ENCODE results near the gene NAP1L4. TPM values are rescaled to one million over a fixed set of nuclear protein-coding genes. Genes with fewer than 3 reads are reported as not detected.

NAP1L4 gene
- polyA plus RNA-seq, 1 of the 3 experiments (the other 2 are of a cell fraction), result 104 TPM

DNA sequence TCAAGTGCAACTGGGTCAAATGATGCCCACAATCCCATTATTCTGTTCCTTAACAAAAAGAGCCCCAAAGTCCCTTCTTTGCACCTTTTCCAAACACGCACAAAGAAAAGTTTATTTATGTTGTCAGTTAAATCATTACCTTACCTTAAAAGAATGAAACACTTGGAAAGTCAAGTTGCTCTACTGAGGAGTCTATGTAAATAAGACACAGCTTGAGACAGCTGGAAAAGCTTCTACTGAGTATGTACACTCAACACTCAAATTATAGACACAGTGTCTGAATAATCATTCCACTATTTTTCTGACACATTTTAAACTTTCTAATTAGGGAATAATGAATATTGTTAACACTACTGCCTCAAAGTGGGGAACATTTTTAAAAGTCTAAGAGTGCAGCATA, 41.3 kb downstream of the NAP1L4 start:
- peaks cover 54 to 85% of the 10 kb centered on the region in 2 experiments for H3K36me3 ChIP-seq (replicated peaks in 1 of 2; ENCODE audit: control insufficient read depth in 1 of 2, insufficient read depth in 2 of 2, low read length in 1 of 2)
- 0 out of 2 replicates have a peak overlapping the region, but pooled peaks have one; percentile 42 for H3K4me2 ChIP-seq
- no peaks in the 10 kb centered on the region for H3K27me3 ChIP-seq (ENCODE audit: insufficient read depth)
- POLR2A ChIA-PET, result no interaction called here
- peaks cover 28% of the 10 kb centered on the region for H3F3A ChIP-seq (replicated peaks; ENCODE audit: insufficient read depth)
- no peaks in the 10 kb centered on the region for H3K9me2 ChIP-seq
- no peak overlapping the region for H3K4me3 ChIP-seq (ENCODE audit: low read depth in 2 of 2, low read length in 1 of 2)
- no peak overlapping the region for H3K9ac ChIP-seq
- peaks cover 4% of the 10 kb centered on the region; the same call in 1 of the 2 replicates for H4K20me1 ChIP-seq (ENCODE audit: insufficient read depth)
- no peak overlapping the region for H2AFZ ChIP-seq (ENCODE audit: low read depth)
- peak overlapping the region in 1 of 2 experiments; percentile 84; a peak in 2 of 4 replicates for H3K27ac ChIP-seq (ENCODE audit: low read depth in 2 of 2, low read length in 1 of 2)
- WGBS (ENCODE audit: low lambda C conversion rate), result 96% methylated on average over 1 of the region's 1 CpG
- H3K4me1 ChIP-seq (ENCODE audit: control insufficient read depth in 1 of 2, insufficient read depth in 2 of 2, low read depth in 1 of 2, low read length in 1 of 2), result peaks cover 10 to 33% of the 10 kb centered on the region in 2 experiments
- TF ChIP-seq, protein P1, sequence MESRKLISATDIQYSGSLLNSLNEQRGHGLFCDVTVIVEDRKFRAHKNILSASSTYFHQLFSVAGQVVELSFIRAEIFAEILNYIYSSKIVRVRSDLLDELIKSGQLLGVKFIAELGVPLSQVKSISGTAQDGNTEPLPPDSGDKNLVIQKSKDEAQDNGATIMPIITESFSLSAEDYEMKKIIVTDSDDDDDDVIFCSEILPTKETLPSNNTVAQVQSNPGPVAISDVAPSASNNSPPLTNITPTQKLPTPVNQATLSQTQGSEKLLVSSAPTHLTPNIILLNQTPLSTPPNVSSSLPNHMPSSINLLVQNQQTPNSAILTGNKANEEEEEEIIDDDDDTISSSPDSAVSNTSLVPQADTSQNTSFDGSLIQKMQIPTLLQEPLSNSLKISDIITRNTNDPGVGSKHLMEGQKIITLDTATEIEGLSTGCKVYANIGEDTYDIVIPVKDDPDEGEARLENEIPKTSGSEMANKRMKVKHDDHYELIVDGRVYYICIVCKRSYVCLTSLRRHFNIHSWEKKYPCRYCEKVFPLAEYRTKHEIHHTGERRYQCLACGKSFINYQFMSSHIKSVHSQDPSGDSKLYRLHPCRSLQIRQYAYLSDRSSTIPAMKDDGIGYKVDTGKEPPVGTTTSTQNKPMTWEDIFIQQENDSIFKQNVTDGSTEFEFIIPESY (IDR thresholded peaks at IDR 0.05; ENCODE audit: borderline replicate concordance, low read depth), result no peak
- no peak for TF ChIP-seq JUND (IDR thresholded peaks at IDR 0.05)
- TF ChIP-seq ELF1 (IDR thresholded peaks at IDR 0.05), result no peak
- no peak for TF ChIP-seq EZH2phosphoT487 (IDR thresholded peaks at IDR 0.05; ENCODE audit: borderline replicate concordance, low read depth)
- TF ChIP-seq RFX5 (IDR thresholded peaks at IDR 0.05; ENCODE audit: low read length), result no peak
- TF ChIP-seq, protein P2, sequence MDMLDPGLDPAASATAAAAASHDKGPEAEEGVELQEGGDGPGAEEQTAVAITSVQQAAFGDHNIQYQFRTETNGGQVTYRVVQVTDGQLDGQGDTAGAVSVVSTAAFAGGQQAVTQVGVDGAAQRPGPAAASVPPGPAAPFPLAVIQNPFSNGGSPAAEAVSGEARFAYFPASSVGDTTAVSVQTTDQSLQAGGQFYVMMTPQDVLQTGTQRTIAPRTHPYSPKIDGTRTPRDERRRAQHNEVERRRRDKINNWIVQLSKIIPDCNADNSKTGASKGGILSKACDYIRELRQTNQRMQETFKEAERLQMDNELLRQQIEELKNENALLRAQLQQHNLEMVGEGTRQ (IDR thresholded peaks at IDR 0.05; ENCODE audit: borderline replicate concordance, low read depth, low read length), result no peak
- TF ChIP-seq, protein P3, sequence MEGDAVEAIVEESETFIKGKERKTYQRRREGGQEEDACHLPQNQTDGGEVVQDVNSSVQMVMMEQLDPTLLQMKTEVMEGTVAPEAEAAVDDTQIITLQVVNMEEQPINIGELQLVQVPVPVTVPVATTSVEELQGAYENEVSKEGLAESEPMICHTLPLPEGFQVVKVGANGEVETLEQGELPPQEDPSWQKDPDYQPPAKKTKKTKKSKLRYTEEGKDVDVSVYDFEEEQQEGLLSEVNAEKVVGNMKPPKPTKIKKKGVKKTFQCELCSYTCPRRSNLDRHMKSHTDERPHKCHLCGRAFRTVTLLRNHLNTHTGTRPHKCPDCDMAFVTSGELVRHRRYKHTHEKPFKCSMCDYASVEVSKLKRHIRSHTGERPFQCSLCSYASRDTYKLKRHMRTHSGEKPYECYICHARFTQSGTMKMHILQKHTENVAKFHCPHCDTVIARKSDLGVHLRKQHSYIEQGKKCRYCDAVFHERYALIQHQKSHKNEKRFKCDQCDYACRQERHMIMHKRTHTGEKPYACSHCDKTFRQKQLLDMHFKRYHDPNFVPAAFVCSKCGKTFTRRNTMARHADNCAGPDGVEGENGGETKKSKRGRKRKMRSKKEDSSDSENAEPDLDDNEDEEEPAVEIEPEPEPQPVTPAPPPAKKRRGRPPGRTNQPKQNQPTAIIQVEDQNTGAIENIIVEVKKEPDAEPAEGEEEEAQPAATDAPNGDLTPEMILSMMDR (IDR thresholded peaks at IDR 0.05), result no peak
- no peak for TF ChIP-seq POLR2AphosphoS5 (IDR thresholded peaks at IDR 0.05; ENCODE audit: low read depth, low read length)
- TF ChIP-seq, protein P4, sequence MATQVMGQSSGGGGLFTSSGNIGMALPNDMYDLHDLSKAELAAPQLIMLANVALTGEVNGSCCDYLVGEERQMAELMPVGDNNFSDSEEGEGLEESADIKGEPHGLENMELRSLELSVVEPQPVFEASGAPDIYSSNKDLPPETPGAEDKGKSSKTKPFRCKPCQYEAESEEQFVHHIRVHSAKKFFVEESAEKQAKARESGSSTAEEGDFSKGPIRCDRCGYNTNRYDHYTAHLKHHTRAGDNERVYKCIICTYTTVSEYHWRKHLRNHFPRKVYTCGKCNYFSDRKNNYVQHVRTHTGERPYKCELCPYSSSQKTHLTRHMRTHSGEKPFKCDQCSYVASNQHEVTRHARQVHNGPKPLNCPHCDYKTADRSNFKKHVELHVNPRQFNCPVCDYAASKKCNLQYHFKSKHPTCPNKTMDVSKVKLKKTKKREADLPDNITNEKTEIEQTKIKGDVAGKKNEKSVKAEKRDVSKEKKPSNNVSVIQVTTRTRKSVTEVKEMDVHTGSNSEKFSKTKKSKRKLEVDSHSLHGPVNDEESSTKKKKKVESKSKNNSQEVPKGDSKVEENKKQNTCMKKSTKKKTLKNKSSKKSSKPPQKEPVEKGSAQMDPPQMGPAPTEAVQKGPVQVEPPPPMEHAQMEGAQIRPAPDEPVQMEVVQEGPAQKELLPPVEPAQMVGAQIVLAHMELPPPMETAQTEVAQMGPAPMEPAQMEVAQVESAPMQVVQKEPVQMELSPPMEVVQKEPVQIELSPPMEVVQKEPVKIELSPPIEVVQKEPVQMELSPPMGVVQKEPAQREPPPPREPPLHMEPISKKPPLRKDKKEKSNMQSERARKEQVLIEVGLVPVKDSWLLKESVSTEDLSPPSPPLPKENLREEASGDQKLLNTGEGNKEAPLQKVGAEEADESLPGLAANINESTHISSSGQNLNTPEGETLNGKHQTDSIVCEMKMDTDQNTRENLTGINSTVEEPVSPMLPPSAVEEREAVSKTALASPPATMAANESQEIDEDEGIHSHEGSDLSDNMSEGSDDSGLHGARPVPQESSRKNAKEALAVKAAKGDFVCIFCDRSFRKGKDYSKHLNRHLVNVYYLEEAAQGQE (IDR thresholded peaks at IDR 0.05; ENCODE audit: low read depth, low read length), result no peak
- TF ChIP-seq, protein P5, sequence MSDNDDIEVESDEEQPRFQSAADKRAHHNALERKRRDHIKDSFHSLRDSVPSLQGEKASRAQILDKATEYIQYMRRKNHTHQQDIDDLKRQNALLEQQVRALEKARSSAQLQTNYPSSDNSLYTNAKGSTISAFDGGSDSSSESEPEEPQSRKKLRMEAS (IDR thresholded peaks at IDR 0.05; ENCODE audit: low read depth), result no peak
- TF ChIP-seq NFIC (IDR thresholded peaks at IDR 0.05; ENCODE audit: borderline replicate concordance), result no peak
- TF ChIP-seq, protein P6, sequence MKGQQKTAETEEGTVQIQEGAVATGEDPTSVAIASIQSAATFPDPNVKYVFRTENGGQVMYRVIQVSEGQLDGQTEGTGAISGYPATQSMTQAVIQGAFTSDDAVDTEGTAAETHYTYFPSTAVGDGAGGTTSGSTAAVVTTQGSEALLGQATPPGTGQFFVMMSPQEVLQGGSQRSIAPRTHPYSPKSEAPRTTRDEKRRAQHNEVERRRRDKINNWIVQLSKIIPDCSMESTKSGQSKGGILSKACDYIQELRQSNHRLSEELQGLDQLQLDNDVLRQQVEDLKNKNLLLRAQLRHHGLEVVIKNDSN (IDR thresholded peaks at IDR 0.05; ENCODE audit: borderline replicate concordance, low read depth), result no peak
- TF ChIP-seq RCOR1 (IDR thresholded peaks at IDR 0.05; ENCODE audit: low read length), result no peak
- TF ChIP-seq, protein P7, sequence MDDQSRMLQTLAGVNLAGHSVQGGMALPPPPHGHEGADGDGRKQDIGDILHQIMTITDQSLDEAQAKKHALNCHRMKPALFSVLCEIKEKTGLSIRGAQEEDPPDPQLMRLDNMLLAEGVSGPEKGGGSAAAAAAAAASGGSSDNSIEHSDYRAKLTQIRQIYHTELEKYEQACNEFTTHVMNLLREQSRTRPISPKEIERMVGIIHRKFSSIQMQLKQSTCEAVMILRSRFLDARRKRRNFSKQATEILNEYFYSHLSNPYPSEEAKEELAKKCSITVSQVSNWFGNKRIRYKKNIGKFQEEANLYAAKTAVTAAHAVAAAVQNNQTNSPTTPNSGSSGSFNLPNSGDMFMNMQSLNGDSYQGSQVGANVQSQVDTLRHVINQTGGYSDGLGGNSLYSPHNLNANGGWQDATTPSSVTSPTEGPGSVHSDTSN (IDR thresholded peaks at IDR 0.05), result no peak
- TF ChIP-seq FOXJ3 (CRISPR knock-in tag; IDR thresholded peaks at IDR 0.05), result no peak
- TF ChIP-seq FOXM1 (IDR thresholded peaks at IDR 0.05; ENCODE audit: low read depth), result no peak
- TF ChIP-seq RAD21 (IDR thresholded peaks at IDR 0.05; ENCODE audit: low read length), result no peak
- CTCF ChIA-PET, result interaction anchor here (0.9 kb wide), 1 partner anchor 141 kb away, joined by 3 read pairs; no protein-coding TSS in a partner anchor
- DNase-seq, result no peak
- H3K79me2 ChIP-seq (ENCODE audit: insufficient read depth), result peaks cover 32% of the 10 kb centered on the region
- no peaks in the 10 kb centered on the region for H3K9me3 ChIP-seq

Data from SK-N-SH (cell line).